HG03135 (cell line): ENCODE data around the gene PSME2.
"Not testable (repeated sequence)": the region's sequence is repeated elsewhere in the genome, so short reads cannot be mapped to it uniquely, and the experiment has no call there.

Source experiments
- ATAC-seq: cut with Tn5 transposase; IDR thresholded peaks from one replicate; pipeline ENCODE4 v1.9.1; 2021; ENCODE audit warnings: mild to moderate bottlenecking, moderate library complexity; ENCODE audit not compliant: unreplicated experiment

PSME2 gene

DNA sequence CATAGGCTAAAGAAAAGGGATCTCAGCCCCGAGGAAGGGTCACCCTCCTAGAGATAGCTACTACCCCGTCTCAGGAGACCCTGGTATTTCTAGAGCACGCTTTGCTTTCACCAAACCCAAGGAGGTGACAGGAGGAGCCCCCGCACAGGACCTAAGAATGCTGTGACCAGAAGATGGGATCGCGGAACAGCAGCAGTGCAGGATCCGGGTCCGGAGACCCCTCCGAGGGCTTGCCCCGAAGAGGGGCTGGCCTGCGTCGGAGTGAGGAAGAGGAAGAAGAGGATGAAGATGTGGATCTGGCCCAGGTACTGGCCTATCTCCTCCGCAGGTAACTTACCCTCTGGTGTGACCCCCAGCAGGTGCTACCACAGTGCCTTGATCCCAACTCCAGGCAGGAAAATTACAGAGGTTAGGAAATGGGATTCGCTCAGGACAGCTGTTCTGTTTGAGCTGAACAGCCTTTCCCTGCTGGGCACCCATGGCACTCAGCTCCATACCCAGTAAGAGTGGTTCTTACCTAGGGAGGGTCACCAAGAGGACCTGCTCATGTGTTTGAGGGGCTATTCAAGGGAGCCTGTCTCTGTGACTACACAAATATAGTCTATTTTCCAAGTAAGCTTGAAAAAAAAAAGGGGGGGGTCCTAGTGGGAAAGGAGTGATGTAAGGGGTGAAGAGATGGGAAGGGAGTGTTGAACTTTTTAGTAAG is 30.8 kb downstream of the PSME2 start:
- no peak for ATAC-seq

GRCh38 chr14:24114532-24115421 is 31.6 kb downstream of the PSME2 start, which contains the start of the genes DCAF11 and NRL:
Gene DCAF11 (plus strand): TSS chr14:24114777. CDS start chr14:24115595, 818 bp downstream.
Gene NRL (minus strand): TSS chr14:24114949. CDS start chr14:24082848, 32,101 bp downstream.
- peak; percentile 80 for ATAC-seq

DNA sequence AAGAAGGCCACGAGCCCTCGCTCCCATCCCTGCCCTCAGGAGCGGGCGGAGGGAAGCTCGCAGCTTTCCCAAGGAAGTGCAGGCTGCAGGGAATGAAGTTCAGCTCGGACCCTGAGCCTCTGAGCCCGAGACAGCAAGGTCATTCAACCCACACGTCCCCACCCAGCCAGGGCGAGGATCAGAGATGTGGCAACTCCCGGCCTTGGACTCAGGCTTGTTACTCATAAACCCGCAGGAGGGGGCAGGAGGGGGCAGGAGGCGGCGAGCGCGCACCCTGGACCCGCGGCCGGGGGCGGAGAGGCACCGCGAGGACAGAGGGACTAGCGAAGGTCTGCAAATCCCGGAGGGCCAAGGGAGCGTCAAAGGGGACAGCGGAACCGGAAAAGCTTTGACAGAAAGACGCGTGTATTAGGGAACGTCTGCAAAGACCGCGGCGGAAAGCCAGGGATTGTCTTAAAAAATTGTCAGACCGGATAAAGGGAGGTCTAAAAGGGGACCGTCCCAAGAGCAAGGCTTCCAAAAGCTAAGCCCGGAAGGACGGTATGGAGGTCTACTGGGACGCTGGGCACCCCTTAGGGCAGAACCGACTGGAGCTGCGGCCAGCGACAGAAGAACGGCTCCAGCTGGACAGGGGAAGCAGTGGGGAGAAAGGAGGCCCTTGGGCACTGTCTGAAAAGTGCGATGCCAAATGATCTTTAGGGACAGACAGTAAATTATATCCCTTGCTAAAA is 32.4 kb downstream of the PSME2 start:
- peak; percentile 28 for ATAC-seq

DNA sequence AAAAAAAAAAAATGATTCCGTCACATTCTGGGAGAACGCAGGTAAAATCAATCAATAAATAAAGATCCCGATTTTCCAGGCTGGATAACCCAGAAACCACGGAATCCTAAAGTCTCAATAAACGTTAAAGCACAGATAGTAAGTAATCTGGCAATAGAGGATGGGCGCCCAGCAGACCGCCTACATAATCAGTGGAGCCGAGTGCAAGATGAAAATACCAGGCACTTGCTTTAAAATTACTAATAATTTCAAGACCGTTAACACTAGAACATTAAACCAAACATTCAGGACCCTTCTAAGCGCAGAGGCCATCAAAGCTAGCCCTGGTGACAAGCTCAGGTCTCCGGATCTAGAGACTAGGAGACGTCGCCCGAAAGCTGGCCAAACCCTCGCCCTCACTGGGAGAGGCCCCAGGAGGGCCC is 33.0 kb downstream of the PSME2 start:
- ATAC-seq: peak; percentile 2

- no peak for ATAC-seq
Observed at GRCh38 chr14:24110523-24110922, 35.9 kb downstream of the PSME2 start.

- no peak for ATAC-seq
Observed at GRCh38 chr14:24110060-24110459, 36.4 kb downstream of the PSME2 start.

DNA sequence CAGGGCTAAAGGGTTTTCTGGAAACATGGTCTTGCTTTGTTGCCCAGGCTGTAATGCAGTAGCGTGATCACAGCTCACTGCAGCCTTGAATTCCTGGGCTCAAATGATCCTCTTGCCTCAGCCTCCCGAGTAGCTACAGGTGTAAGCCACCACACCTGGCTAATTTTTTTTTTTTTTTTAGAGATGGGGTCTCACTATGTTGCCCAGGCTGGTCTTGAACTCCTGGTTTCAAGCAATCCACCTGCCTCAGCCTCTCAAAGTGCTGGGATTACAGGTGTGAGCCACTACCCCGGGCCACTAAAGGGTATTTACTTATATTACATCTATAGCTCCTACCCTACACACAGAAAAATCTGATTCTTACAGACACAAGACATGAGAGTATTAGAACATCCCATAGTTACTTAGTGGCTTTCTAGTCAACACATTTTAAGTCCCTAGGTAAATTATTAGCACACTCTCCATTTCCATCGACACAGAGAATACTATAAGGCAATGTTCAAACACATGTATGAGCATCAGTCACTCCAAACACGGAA is 38.0 kb downstream of the PSME2 start:
- no peak for ATAC-seq

DNA sequence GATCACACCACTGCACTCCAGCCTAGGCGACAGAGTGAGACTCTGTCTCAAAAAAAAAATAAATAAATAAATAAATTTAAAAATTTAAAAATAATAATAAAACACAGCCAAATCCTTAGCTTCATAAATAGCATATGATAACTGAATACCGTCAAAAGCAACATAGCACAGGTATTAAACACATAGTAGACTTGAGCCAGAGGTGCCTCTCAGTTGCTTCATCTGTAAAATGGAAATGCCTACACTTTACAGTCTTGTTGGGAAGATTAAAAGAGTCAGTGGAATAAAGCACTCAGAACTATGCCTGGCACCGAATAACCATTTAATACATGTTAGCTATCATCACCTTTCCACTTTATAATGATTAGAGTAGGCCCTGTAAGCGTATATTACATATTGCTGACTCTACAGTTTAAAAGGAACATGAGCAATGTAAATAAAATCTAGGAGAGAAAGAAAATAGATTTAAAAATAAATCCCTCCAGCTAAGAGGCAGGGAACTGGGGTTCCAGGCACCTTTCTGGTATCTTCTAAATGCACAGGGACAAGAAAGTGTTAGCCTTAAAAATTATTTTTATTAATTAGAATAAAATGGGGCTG is 39.6 kb downstream of the PSME2 start:
- ATAC-seq: no peak

DNA sequence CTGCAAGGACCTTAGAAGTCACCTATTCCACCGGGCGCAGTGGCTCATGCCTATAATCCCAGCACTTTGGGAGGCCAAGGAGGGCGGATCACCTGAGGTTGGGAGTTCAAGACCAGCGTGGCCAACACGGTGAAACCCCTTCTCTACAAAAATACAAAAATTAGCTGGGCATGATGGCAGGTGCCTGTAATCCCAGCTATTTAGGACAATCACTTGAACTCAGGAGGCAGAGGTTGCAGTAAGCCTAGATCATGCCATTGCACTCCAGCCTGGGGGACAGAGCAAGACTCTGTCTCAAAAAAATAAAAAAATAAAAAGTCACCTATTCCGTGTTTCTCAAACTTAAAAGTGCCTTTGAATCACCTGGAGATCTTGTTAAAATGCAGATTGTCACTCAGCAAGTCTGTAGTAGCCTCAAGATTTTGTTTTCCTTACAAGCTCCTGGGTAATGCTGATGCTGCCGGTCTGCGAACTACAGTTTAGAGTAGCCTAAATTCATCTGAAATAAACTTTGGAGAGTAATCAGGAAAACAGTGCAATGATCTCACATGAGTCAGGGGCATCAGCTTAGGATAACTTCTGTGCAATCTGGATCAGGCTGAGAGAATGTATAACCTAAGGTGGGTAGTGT is 40.7 kb downstream of the PSME2 start:
- not testable (repeated sequence) for ATAC-seq

- no peak for ATAC-seq
Observed at GRCh38 chr14:24103451-24103850, 43.0 kb downstream of the PSME2 start.

- ATAC-seq: no peak
Observed at GRCh38 chr14:24102357-24103048, 43.9 kb downstream of the PSME2 start.

DNA sequence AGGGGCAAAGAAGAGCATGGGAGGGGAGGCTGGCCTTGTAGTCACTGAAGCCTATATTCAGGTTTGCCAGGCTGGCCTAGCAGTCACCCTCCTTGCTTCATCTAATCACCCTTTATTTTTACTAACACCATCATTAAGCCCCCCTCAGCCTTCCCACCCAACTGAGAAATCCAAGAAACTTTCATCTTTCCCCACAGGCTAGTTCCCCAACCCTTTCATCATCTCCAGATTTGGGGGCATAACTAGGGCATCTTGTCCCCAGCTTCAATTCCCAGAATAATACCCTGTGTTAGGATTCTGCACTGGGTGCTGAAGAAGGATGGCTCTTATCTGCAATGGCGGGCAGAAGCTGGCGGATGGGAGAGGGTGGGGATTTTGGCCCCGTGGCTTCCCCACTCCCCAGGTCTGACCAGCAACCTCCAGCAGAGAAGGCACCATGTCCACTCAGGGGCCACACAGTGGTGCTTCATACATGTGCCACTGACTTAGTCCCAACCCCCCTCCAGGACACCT is 45.4 kb downstream of the PSME2 start:
- no peak for ATAC-seq

DNA sequence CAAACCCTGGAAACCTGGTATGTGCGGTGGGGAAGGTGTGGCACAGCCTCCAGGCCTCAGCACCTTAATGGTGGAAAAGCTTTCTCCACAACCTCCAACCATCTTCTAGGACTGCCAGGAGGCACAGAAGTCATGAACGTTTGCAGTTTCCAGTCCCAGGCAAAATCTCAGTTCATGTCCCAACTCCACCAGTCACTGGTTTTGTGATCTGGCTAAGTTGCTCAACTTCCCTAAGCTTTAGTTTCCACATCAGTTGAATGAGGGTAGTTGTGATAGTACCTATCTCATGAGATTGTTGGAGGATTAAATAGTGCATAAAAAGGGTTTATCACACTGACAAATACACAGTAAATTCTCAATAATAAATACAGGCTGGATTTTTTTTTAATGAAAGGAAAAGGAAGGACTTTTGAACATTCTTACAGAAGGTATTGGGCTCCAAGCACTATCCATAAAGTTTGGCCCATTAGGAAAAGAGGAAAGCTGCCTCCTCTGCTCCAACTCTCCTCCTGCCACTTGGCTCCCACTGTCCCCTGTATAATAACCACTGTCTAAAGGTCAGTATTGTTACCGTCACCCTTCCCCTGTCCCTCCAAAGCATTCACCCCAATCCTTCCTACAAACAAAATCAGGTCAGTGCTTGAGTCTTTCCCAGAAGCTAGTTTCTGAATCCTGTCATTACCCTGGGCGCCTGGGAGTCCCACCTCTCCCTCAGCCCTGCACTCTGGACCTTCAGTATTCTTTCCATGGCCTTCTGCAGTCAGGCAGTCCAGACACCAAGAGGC is 46.0 kb downstream of the PSME2 start:
- no peak for ATAC-seq

DNA sequence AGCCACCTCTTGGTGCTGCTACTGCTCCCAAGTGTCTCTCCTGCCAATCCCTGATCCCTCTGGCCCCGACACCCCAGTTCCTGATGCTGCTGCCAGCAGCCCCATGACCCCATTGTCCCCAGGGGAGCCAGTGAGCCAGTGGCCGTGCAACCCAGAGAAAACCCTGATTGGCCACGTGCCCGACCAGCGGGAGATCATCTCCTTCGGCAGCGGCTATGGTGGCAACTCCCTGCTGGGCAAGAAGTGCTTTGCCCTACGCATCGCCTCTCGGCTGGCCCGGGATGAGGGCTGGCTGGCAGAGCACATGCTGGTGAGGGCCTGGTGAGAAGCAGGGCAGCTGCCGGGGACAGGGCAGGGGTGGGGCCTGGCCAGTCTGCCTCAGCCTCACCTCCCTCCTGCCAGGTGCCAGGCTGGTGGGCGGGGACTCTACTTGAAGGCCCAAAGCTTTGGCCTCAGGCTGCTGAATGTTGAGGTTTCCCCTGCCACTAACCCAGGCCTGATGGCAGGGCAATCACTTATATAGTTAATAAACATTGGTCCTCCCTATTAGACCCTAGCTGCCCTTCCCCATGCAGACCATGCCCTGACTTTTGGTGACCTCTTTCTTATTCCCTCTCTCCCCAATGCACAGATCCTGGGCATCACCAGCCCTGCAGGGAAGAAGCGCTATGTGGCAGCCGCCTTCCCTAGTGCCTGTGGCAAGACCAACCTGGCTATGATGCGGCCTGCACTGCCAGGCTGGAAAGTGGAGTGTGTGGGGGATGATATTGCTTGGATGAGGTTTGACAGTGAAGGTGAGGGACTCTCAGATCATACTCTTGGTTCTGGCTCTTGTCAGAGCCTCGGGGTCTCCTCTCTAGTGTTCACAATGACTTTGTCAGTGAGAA is 47.2 kb downstream of the PSME2 start:
- ATAC-seq: no peak

GRCh38 chr14:24098229-24098926 is 48.0 kb downstream of the PSME2 start:
- no peak for ATAC-seq

DNA sequence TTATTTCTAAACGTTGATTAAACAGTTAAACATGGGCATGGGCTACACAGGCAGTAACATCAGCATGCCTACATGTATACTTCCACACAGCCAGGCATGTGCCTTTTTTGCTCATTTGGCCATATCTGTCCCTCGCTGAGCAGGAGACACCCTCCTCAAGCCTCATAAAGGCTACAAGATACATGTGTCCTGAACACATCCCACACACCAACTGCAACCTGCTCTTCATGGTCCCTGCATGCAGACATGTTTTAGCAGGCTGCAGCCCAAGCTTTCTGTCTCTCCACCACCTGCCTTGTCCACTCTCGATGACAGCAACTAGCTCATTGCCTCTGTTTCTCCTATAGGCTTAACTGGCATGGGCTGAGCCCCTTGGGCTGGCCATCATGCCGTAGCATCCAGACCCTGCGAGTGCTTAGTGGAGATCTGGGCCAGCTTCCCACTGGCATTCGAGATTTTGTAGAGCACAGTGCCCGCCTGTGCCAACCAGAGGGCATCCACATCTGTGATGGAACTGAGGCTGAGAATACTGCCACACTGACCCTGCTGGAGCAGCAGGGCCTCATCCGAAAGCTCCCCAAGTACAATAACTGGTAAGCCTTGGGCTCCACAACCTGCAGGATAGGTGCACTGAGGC is 49.7 kb downstream of the PSME2 start:
- ATAC-seq: no peak
